Esophagus squamous epithelium (tissue), 4 donors: Measurements from ENCODE around the gene HUS1.

Experiments
- POLR2A ChIP-seq, 4 donors: fragments of 450-650 bp; IDR thresholded peaks; one replicate each; pipeline ENCODE4 v1.6.1; 2017; ENCODE audit warnings: antibody characterized with exemption in 4 of 4, mild to moderate bottlenecking in 4 of 4, moderate library complexity in 3 of 4
- TF ChIP-seq, protein P1 (sequence below), 6 experiments: fragments of 450-650 bp in 4 of 6; fragments of 200-600 bp in 2 of 6; sonication (generic) in 2 of 6; IDR thresholded peaks; one replicate each; pipeline ENCODE4 v1.5.1; 2016 to 2019; ENCODE audit warnings: antibody characterized with exemption in 6 of 6, mild to moderate bottlenecking in 4 of 6, moderate library complexity in 4 of 6

DNA sequence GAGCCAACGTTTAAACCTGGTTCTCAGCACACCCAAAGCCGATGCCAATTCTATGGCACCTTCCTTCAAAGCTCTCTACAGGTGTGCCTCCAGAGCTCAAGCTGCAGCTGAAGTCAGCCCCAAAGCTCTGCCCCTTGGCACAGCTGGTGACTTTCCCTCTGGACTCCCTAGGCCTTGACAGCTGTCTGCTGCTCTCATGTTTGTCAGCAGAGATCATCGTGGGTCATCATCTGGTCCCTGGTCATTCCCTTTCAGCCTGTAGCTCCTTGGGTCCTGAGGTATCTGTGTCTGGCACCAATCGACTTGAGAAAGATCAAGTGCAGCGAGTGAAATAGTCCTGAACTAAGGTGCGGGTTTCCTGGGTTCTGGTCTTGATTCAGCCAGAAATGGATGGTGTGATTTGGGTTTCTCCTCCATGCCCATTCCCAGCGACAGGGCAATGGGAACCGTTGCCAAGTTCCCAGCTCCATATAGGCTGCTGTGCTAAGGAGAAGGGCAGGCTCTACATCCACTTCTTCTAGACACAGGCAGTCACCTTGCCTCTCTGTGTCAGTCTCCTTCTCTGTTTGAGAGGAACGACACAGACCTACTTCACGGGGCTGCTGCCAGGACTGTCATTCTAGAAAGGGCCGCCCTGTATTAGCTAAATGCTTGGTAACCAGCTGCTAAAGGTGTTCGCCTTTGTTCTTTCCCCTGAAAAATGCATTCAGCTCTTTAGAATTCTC lies 34.7 kb downstream of the HUS1 start:
- TF ChIP-seq, protein P1, sequence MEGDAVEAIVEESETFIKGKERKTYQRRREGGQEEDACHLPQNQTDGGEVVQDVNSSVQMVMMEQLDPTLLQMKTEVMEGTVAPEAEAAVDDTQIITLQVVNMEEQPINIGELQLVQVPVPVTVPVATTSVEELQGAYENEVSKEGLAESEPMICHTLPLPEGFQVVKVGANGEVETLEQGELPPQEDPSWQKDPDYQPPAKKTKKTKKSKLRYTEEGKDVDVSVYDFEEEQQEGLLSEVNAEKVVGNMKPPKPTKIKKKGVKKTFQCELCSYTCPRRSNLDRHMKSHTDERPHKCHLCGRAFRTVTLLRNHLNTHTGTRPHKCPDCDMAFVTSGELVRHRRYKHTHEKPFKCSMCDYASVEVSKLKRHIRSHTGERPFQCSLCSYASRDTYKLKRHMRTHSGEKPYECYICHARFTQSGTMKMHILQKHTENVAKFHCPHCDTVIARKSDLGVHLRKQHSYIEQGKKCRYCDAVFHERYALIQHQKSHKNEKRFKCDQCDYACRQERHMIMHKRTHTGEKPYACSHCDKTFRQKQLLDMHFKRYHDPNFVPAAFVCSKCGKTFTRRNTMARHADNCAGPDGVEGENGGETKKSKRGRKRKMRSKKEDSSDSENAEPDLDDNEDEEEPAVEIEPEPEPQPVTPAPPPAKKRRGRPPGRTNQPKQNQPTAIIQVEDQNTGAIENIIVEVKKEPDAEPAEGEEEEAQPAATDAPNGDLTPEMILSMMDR (IDR thresholded peaks at IDR 0.05): no peak
- TF ChIP-seq POLR2A (IDR thresholded peaks at IDR 0.05): no peak
